H9 (cell line): Measurements from ENCODE around the gene CCNQ. TPM values are rescaled to one million over a fixed set of nuclear protein-coding genes. Genes with fewer than 3 reads are reported as not detected.

Experiments
- DNase-seq: peaks from one replicate; pipeline ENCODE4 v3.0.0-alpha.2; 2017
- H2AFZ ChIP-seq: one replicate; pipeline ENCODE4 v1.6.1; 2013; ENCODE audit warnings: mild to moderate bottlenecking, low read length, control low read depth, moderate library complexity
- H2AK5ac ChIP-seq: 2 replicates; pipeline ENCODE4 v1.6.1; 2013; ENCODE audit warnings: low read length, control low read depth, mixed read lengths; ENCODE audit not compliant: insufficient read length
- H2BK120ac ChIP-seq: one replicate; pipeline ENCODE4 v1.6.1; 2013; ENCODE audit warnings: low read depth, mild to moderate bottlenecking, low read length, control low read depth, inconsistent platforms; ENCODE audit not compliant: poor library complexity, severe bottlenecking
- H2BK12ac ChIP-seq: 2 replicates; pipeline ENCODE4 v1.6.1; 2013; ENCODE audit warnings: low read length, control low read depth, mixed read lengths, low read depth; ENCODE audit not compliant: insufficient read length
- H2BK15ac ChIP-seq: 2 replicates; pipeline ENCODE4 v1.6.1; 2013; ENCODE audit warnings: low read depth, low read length, control low read depth
- H2BK20ac ChIP-seq: one replicate; pipeline ENCODE4 v1.6.1; 2013; ENCODE audit warnings: low read depth, mild to moderate bottlenecking, low read length, control low read depth, inconsistent platforms; ENCODE audit not compliant: poor library complexity, severe bottlenecking
- H2BK5ac ChIP-seq: 2 replicates; pipeline ENCODE4 v1.6.1; 2013; ENCODE audit warnings: low read length, control low read depth, mixed read lengths; ENCODE audit not compliant: insufficient read length
- H3K14ac ChIP-seq: 2 replicates; pipeline ENCODE4 v1.6.1; 2013; ENCODE audit warnings: low read length, control low read depth; ENCODE audit not compliant: insufficient read depth
- H3K18ac ChIP-seq: 2 replicates; pipeline ENCODE4 v1.6.1; 2013; ENCODE audit warnings: low read depth, mild to moderate bottlenecking, mixed read lengths, low read length, control low read depth; ENCODE audit not compliant: insufficient read length
- H3K23ac ChIP-seq: 2 replicates; pipeline ENCODE4 v1.6.1; 2013; ENCODE audit warnings: low read length, control low read depth, mixed read lengths, low read depth; ENCODE audit not compliant: insufficient read length
- H3K23me2 ChIP-seq: 2 replicates; pipeline ENCODE4 v1.6.1; 2013; ENCODE audit warnings: low read depth, mild to moderate bottlenecking, mixed read lengths, low read length, control low read depth; ENCODE audit not compliant: insufficient read length, poor library complexity, severe bottlenecking
- H3K27ac ChIP-seq: 2 replicates; pipeline ENCODE4 v1.5.1; 2013; ENCODE audit warnings: low read length, control low read depth, mixed read lengths, low read depth; ENCODE audit not compliant: insufficient read length
- H3K27me3 ChIP-seq: 2 replicates; pipeline ENCODE4 v1.6.1; 2013; ENCODE audit warnings: low read length, control low read depth, inconsistent platforms; ENCODE audit not compliant: insufficient read depth
- H3K4ac ChIP-seq: 2 replicates; pipeline ENCODE4 v1.6.1; 2013; ENCODE audit warnings: low read depth, mild to moderate bottlenecking, control low read depth, inconsistent platforms, low read length, moderate library complexity
- H3K4me1 ChIP-seq: 2 replicates; pipeline ENCODE4 v1.6.1; 2013; ENCODE audit warnings: low read length, control low read depth, inconsistent platforms; ENCODE audit not compliant: insufficient read depth
- H3K4me2 ChIP-seq: 2 replicates; pipeline ENCODE4 v1.6.1; 2013; ENCODE audit warnings: low read length, control low read depth, mixed read lengths; ENCODE audit not compliant: insufficient read length, insufficient read depth
- H3K56ac ChIP-seq: 2 replicates; pipeline ENCODE4 v1.6.1; 2013; ENCODE audit warnings: low read depth, mild to moderate bottlenecking, mixed read lengths, low read length, control low read depth; ENCODE audit not compliant: insufficient read length
- H3K79me1 ChIP-seq: 2 replicates; pipeline ENCODE4 v1.6.1; 2013; ENCODE audit warnings: low read depth, mild to moderate bottlenecking, moderate library complexity, low read length, control low read depth, inconsistent platforms; ENCODE audit not compliant: insufficient read depth, poor library complexity, severe bottlenecking
- H3K79me2 ChIP-seq: 2 replicates; pipeline ENCODE4 v1.6.1; 2013; ENCODE audit warnings: low read length, control low read depth, inconsistent platforms; ENCODE audit not compliant: insufficient read depth
- H3K9ac ChIP-seq: 2 replicates; pipeline ENCODE4 v1.6.1; 2013; ENCODE audit warnings: low read length, control low read depth, mixed read lengths; ENCODE audit not compliant: insufficient read length; ENCODE audit errors: extremely low read depth
- H3K9me3 ChIP-seq: one replicate; pipeline ENCODE4 v1.6.1; 2013; ENCODE audit warnings: low read depth, low read length, inconsistent platforms; ENCODE audit not compliant: control insufficient read depth
- H3T11ph ChIP-seq: one replicate; pipeline ENCODE4 v1.6.1; 2013; ENCODE audit warnings: mild to moderate bottlenecking, low read length, control low read depth, inconsistent platforms
- H4K20me1 ChIP-seq: one replicate; pipeline ENCODE4 v1.6.1; 2013; ENCODE audit not compliant: control insufficient read depth, insufficient read length, insufficient read depth
- H4K5ac ChIP-seq: 2 replicates; pipeline ENCODE4 v1.6.1; 2013; ENCODE audit warnings: low read depth, mild to moderate bottlenecking, mixed read lengths, low read length, control low read depth; ENCODE audit not compliant: insufficient read length
- H4K8ac ChIP-seq: replicated peaks from 2 replicates; pipeline ENCODE4 v1.6.1; 2013; ENCODE audit warnings: low read length, control low read depth, mixed read lengths, low read depth; ENCODE audit not compliant: insufficient read length
- H4K91ac ChIP-seq: 2 replicates; pipeline ENCODE4 v1.6.1; 2013; ENCODE audit warnings: low read depth, mild to moderate bottlenecking, moderate library complexity, mixed read lengths, low read length, control low read depth; ENCODE audit not compliant: insufficient read length
- H3K27ac Mint-ChIP-seq, 3 experiments: 2 replicates in 2 of 3; 3 replicates in 1 of 3; pipeline ENCODE4 v1.8.0; 2020 to 2021; ENCODE audit warnings: mixed read lengths in 3 of 3, mild to moderate bottlenecking in 1 of 3, moderate library complexity in 1 of 3
- H3K27me3 Mint-ChIP-seq: 2 replicates; pipeline ENCODE4 v1.8.0; 2021; ENCODE audit warnings: low read depth, mild to moderate bottlenecking, moderate library complexity, mixed read lengths
- H3K36me3 Mint-ChIP-seq, 3 experiments: 2 replicates in 2 of 3; 3 replicates in 1 of 3; pipeline ENCODE4 v1.8.0; 2020 to 2021; ENCODE audit warnings: low read depth in 3 of 3, mixed read lengths in 3 of 3; ENCODE audit not compliant: insufficient read depth in 1 of 3
- H3K4me1 Mint-ChIP-seq, 2 experiments: 2 replicates each; pipeline ENCODE4 v1.8.0; 2020; ENCODE audit warnings: mixed read lengths in 2 of 2
- H3K4me3 Mint-ChIP-seq, 2 experiments: 2 replicates in 1 of 2; 3 replicates in 1 of 2; pipeline ENCODE4 v1.8.0; 2020 to 2021; ENCODE audit warnings: mild to moderate bottlenecking in 2 of 2, mixed read lengths in 2 of 2, moderate library complexity in 1 of 2
- H3K9me3 Mint-ChIP-seq, 2 experiments: 2 replicates in 1 of 2; 3 replicates in 1 of 2; pipeline ENCODE4 v1.8.0; 2020; ENCODE audit warnings: mild to moderate bottlenecking in 2 of 2, mixed read lengths in 2 of 2, moderate library complexity in 1 of 2
- WGBS: extraction: QIAGEN DNeasy Blood & Tissue Kit; methylation state at CpG from one replicate; pipeline ENCODE4 v1.1.7; 2013; ENCODE audit warnings: missing lambda C conversion rate, low lambda C conversion rate, mixed read lengths; ENCODE audit not compliant: insufficient read length; ENCODE audit errors: extremely low coverage; 5-methylcytosine and 5-hydroxymethylcytosine counted together
- total RNA-seq: library from RNA; stranded (reverse); gene quantifications from 2 replicates; pipeline ENCODE4 v1.2.1, GENCODE V29; 2021
- TF ChIP-seq, protein P1 (sequence below): fragments of 200-600 bp; sonication (generic); conservative IDR thresholded peaks from 3 replicates; pipeline ENCODE4 v1.8.0; 2021; ENCODE audit warnings: antibody characterized with exemption, mild to moderate bottlenecking

CCNQ gene
- total RNA-seq, 1 experiment from 2014 or later, result 18.4 TPM

DNA sequence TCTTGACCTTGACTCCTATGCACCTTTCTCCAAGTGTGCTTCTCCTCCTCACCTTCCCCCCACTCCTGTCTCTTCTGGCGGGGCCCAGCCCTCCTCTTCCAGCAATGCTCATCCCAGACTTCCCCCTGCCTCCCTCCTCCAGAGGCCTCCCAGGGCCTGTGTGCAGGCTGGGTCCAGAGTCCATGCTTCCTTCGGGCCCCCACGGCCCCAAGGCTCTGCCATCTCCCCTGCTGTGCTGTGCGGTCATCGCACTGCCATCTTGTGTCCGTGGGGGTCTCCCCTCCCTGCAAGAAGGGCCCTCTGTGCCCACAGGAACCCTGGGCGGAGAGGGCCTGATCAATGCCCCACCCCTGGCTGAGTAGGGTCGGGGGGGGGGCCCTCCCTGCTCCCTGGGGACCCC is 54.2 kb downstream of the CCNQ start:
- H3K79me2 ChIP-seq, result no peaks in the 10 kb centered on the region
- H3K4ac ChIP-seq, result no peak overlapping the region
- H2AFZ ChIP-seq, result no peak overlapping the region
- peaks cover 0 to 8% (median 0%) of the 10 kb centered on the region in 3 experiments; a peak in 3 of 7 replicates for H3K36me3 Mint-ChIP-seq
- H3K18ac ChIP-seq, result no peak overlapping the region
- no peak overlapping the region for H3K4me2 ChIP-seq
- no peak for DNase-seq
- no peak overlapping the region for H3K23ac ChIP-seq
- H3T11ph ChIP-seq, result no peak overlapping the region
- H3K9me3 Mint-ChIP-seq, result peaks cover 55 to 66% of the 10 kb centered on the region in 2 experiments
- H3K14ac ChIP-seq, result no peak overlapping the region
- H2BK15ac ChIP-seq, result no peak overlapping the region
- H3K9me3 ChIP-seq, result peaks cover 46% of the 10 kb centered on the region
- no peaks in the 10 kb centered on the region for H3K4me1 ChIP-seq
- no peak overlapping the region for H2BK5ac ChIP-seq
- H3K4me3 Mint-ChIP-seq, result no peak overlapping the region
- no peak overlapping the region for H3K9ac ChIP-seq
- H3K56ac ChIP-seq, result no peak overlapping the region
- no peak overlapping the region for H2AK5ac ChIP-seq
- no peaks in the 10 kb centered on the region for H3K79me1 ChIP-seq
- peaks cover 0 to 2% of the 10 kb centered on the region in 2 experiments; a peak in 1 of 4 replicates for H3K4me1 Mint-ChIP-seq
- no peaks in the 10 kb centered on the region for H4K20me1 ChIP-seq
- WGBS, result no CpG with 5 or more reads among the region's 8 CpGs
- no peak overlapping the region for H4K8ac ChIP-seq
- H2BK120ac ChIP-seq, result no peak overlapping the region
- no peaks in the 10 kb centered on the region for H3K27me3 ChIP-seq
- H3K23me2 ChIP-seq, result peaks cover 3% of the 10 kb centered on the region
- no peak overlapping the region for H3K27ac Mint-ChIP-seq
- peaks cover 10% of the 10 kb centered on the region for H3K27me3 Mint-ChIP-seq
- H4K5ac ChIP-seq, result no peak overlapping the region
- TF ChIP-seq, protein P1, sequence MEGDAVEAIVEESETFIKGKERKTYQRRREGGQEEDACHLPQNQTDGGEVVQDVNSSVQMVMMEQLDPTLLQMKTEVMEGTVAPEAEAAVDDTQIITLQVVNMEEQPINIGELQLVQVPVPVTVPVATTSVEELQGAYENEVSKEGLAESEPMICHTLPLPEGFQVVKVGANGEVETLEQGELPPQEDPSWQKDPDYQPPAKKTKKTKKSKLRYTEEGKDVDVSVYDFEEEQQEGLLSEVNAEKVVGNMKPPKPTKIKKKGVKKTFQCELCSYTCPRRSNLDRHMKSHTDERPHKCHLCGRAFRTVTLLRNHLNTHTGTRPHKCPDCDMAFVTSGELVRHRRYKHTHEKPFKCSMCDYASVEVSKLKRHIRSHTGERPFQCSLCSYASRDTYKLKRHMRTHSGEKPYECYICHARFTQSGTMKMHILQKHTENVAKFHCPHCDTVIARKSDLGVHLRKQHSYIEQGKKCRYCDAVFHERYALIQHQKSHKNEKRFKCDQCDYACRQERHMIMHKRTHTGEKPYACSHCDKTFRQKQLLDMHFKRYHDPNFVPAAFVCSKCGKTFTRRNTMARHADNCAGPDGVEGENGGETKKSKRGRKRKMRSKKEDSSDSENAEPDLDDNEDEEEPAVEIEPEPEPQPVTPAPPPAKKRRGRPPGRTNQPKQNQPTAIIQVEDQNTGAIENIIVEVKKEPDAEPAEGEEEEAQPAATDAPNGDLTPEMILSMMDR, result no peak
- H2BK20ac ChIP-seq, result no peak overlapping the region
- H2BK12ac ChIP-seq, result no peak overlapping the region
- H4K91ac ChIP-seq, result no peak overlapping the region
- no peak overlapping the region for H3K27ac ChIP-seq
